SK-N-SH (cell line): ENCODE measurements around the gene MGST2. TPM values are rescaled to one million over a fixed set of nuclear protein-coding genes. Genes with fewer than 3 reads are reported as not detected.

ENCODE experiments used
- CTCF ChIA-PET: fragments of 300-600, 350-600 bp; formaldehyde crosslinking; extraction: SDS; loops from one replicate; lab custom pipeline; 2021; lab: Yijun Ruan, JAX
- POLR2A ChIA-PET: fragments of 350-600 bp; sonication (Branson Sonifier 250); formaldehyde crosslinking; extraction: SDS; loops from one replicate; lab custom pipeline; 2020; ENCODE audit warnings: antibody characterized with exemption, inconsistent platforms; lab: Yijun Ruan, JAX
- DNase-seq: peaks from one replicate; pipeline ENCODE4 v3.0.0; 2012
- H2AFZ ChIP-seq: fragments of 200-600 bp; sonication (generic); 2 replicates; pipeline ENCODE4 v1.8.1; 2016; ENCODE audit warnings: antibody characterized with exemption, mild to moderate bottlenecking, low read depth
- H3F3A ChIP-seq: fragments of 200-600 bp; sonication (generic); replicated peaks from 2 replicates; pipeline ENCODE3; 2016; ENCODE audit warnings: antibody characterized with exemption, mild to moderate bottlenecking; ENCODE audit not compliant: insufficient read depth
- H3K27ac ChIP-seq, 2 experiments: fragments of 200-500 bp in 1 of 2; fragments of 200-600 bp in 1 of 2; sonication (Bioruptor generic) in 1 of 2; sonication (generic), shearing (Covaris generic) in 1 of 2; 2 replicates each; pipeline versions ENCODE4 v1.5.1 to v1.6.1; 2014 to 2016; ENCODE audit warnings: low read depth in 2 of 2, inconsistent platforms in 1 of 2, low read length in 1 of 2, mild to moderate bottlenecking in 1 of 2, mixed read lengths in 1 of 2
- H3K27me3 ChIP-seq: fragments of 200-600 bp; sonication (generic), shearing (Covaris generic); 2 replicates; pipeline ENCODE4 v1.6.1; 2016; ENCODE audit warnings: mixed run types; ENCODE audit not compliant: insufficient read depth
- H3K36me3 ChIP-seq, 2 experiments: fragments of 200-500 bp in 1 of 2; fragments of 200-600 bp in 1 of 2; sonication (Bioruptor generic) in 1 of 2; sonication (generic) in 1 of 2; replicated peaks in 1 of 2; 2 replicates each; pipeline versions ENCODE3 to v1.5.1; 2014 to 2016; ENCODE audit warnings: low read length in 1 of 2, mild to moderate bottlenecking in 1 of 2; ENCODE audit not compliant: insufficient read depth in 2 of 2, control insufficient read depth in 1 of 2
- H3K4me1 ChIP-seq, 2 experiments: fragments of 200-500 bp in 1 of 2; fragments of 200-600 bp in 1 of 2; sonication (Bioruptor generic) in 1 of 2; sonication (generic), shearing (Covaris generic) in 1 of 2; 2 replicates each; pipeline versions ENCODE4 v1.5.1 to v1.6.1; 2014 to 2016; ENCODE audit warnings: low read depth in 1 of 2, low read length in 1 of 2, mixed run types in 1 of 2; ENCODE audit not compliant: insufficient read depth in 2 of 2, control insufficient read depth in 1 of 2
- H3K4me2 ChIP-seq: fragments of 200-600 bp; sonication (generic), shearing (Covaris generic); 2 replicates; pipeline ENCODE4 v1.6.1; 2017; ENCODE audit warnings: mixed run types
- H3K4me3 ChIP-seq, 2 experiments: fragments of 200-500 bp in 1 of 2; fragments of 200-600 bp in 1 of 2; sonication (Bioruptor generic) in 1 of 2; sonication (generic), shearing (Covaris generic) in 1 of 2; 2 replicates each; pipeline versions ENCODE4 v1.5.1 to v1.8.1; 2014 to 2016; ENCODE audit warnings: low read depth in 2 of 2, inconsistent platforms in 1 of 2, low read length in 1 of 2, mild to moderate bottlenecking in 1 of 2, mixed read lengths in 1 of 2, moderate library complexity in 1 of 2
- H3K79me2 ChIP-seq: fragments of 200-600 bp; sonication (generic); 2 replicates; pipeline ENCODE4 v1.8.1; 2017; ENCODE audit warnings: mild to moderate bottlenecking; ENCODE audit not compliant: insufficient read depth
- H3K9ac ChIP-seq: fragments of 200-600 bp; sonication (generic); 2 replicates; pipeline ENCODE4 v1.6.1; 2017; ENCODE audit warnings: mixed run types
- H3K9me2 ChIP-seq: fragments of 200-600 bp; sonication (generic); 2 replicates; pipeline ENCODE4 v1.6.1; 2017; ENCODE audit warnings: mixed run types
- H3K9me3 ChIP-seq: fragments of 200-600 bp; sonication (generic); 2 replicates; pipeline ENCODE4 v1.6.1; 2017; ENCODE audit warnings: mixed run types, mild to moderate bottlenecking, moderate library complexity
- H4K20me1 ChIP-seq: fragments of 200-600 bp; sonication (generic); 2 replicates; pipeline ENCODE4 v1.6.1; 2017; ENCODE audit warnings: mild to moderate bottlenecking, mixed run types; ENCODE audit not compliant: insufficient read depth
- CHD2 ChIP-seq: fragments of 150-350 bp; IDR thresholded peaks from 2 replicates; pipeline ENCODE4 v1.6.1; 2018; ENCODE audit warnings: low read length; ENCODE audit not compliant: partially characterized antibody
- CTCF ChIP-seq: fragments of 200-600 bp; sonication (generic); IDR thresholded peaks from 2 replicates; pipeline ENCODE4 v1.6.1; 2017; ENCODE audit warnings: antibody characterized with exemption, mild to moderate bottlenecking, moderate library complexity
- EZH2phosphoT487 ChIP-seq: fragments of 200-600 bp; sonication (generic); IDR thresholded peaks from 2 replicates; pipeline ENCODE4 v1.6.1; 2017; ENCODE audit warnings: low read depth, mixed run types, mild to moderate bottlenecking, antibody characterized with exemption, moderate library complexity, borderline replicate concordance
- FOXJ3 ChIP-seq: sonication (generic); formaldehyde crosslinking; IDR thresholded peaks from 2 replicates; pipeline ENCODE4 v1.5.1; 2020; ENCODE audit warnings: mild to moderate bottlenecking, missing genetic modification reagents
- FOXM1 ChIP-seq: IDR thresholded peaks from 2 replicates; pipeline ENCODE4 v1.4.0; 2012; ENCODE audit warnings: low read depth, mild to moderate bottlenecking
- GABPA ChIP-seq: IDR thresholded peaks from 2 replicates; pipeline ENCODE4 v1.4.0; 2012; ENCODE audit warnings: low read depth, mild to moderate bottlenecking
- IRF3 ChIP-seq: fragments of 150-350 bp; IDR thresholded peaks from 2 replicates; pipeline ENCODE4 v1.6.1; 2016; ENCODE audit warnings: mild to moderate bottlenecking, low read depth, low read length
- MXI1 ChIP-seq: IDR thresholded peaks from 2 replicates; pipeline ENCODE4 v1.6.1; 2012; ENCODE audit warnings: mild to moderate bottlenecking, low read depth, low read length, improper control_type of control experiment
- RCOR1 ChIP-seq: fragments of 150-350 bp; IDR thresholded peaks from 2 replicates; pipeline ENCODE4 v1.6.1; 2017; ENCODE audit warnings: antibody characterized with exemption, low read length
- RFX5 ChIP-seq: IDR thresholded peaks from 2 replicates; pipeline ENCODE4 v1.6.1; 2012; ENCODE audit warnings: mild to moderate bottlenecking, improper control_type of control experiment, low read length
- SIN3A ChIP-seq: IDR thresholded peaks from 2 replicates; pipeline ENCODE4 v1.6.1; 2012; ENCODE audit warnings: low read depth, mild to moderate bottlenecking, low read length, moderate library complexity, borderline replicate concordance
- TAF1 ChIP-seq: IDR thresholded peaks from 2 replicates; pipeline ENCODE4 v1.6.1; 2012; ENCODE audit warnings: low read depth, mild to moderate bottlenecking, low read length, moderate library complexity, borderline replicate concordance
- TEAD4 ChIP-seq: IDR thresholded peaks from 2 replicates; pipeline ENCODE4 v1.4.0; 2012; ENCODE audit warnings: mild to moderate bottlenecking, borderline replicate concordance; ENCODE audit not compliant: insufficient read depth
- WGBS: methylation state at CpG from one replicate; pipeline ENCODE4 v1.1.6; 2017; ENCODE audit warnings: low lambda C conversion rate; 5-methylcytosine and 5-hydroxymethylcytosine counted together
- polyA plus RNA-seq, 3 experiments: library from polyadenylated mRNA; depleted of rRNA; stranded (reverse); fragments of >200 nt; gene quantifications; 2 replicates each; pipeline ENCODE4 v1.2.3, GENCODE V29; 2012
- TF ChIP-seq, protein P1 (sequence below): fragments of 150-350 bp; IDR thresholded peaks from 2 replicates; pipeline ENCODE4 v1.6.1; 2017; ENCODE audit warnings: antibody characterized with exemption, low read length, low read depth, borderline replicate concordance
- TF ChIP-seq, protein P2 (sequence below): IDR thresholded peaks from 2 replicates; pipeline ENCODE4 v1.6.1; 2012; ENCODE audit warnings: mild to moderate bottlenecking, low read depth, low read length, moderate library complexity
- TF ChIP-seq, protein P3 (sequence below): IDR thresholded peaks from 2 replicates; pipeline ENCODE4 v1.4.0; 2012; ENCODE audit warnings: low read depth, borderline replicate concordance
- TF ChIP-seq, protein P4 (sequence below): IDR thresholded peaks from 2 replicates; pipeline ENCODE4; 2012
- TF ChIP-seq, protein P5 (sequence below): IDR thresholded peaks from 2 replicates; pipeline ENCODE4 v1.4.0; 2012; ENCODE audit warnings: low read depth

The MGST2 gene
- polyA plus RNA-seq, 1 of the 3 experiments (the other 2 are of a cell fraction) = 26.5 TPM

- no peaks in the 10 kb centered on the region for H3K9me2 ChIP-seq
- WGBS = 84% methylated on average over 5 of the region's 6 CpGs
- H3K27ac ChIP-seq = no peak overlapping the region
- CTCF ChIA-PET = interaction anchor here (1.0 to 1.1 kb wide), 2 partner anchors 12 to 16 kb away, joined by 3 to 6 read pairs; no protein-coding TSS in a partner anchor
- no peak overlapping the region for H3K4me2 ChIP-seq
- H2AFZ ChIP-seq = no peak overlapping the region
- H3F3A ChIP-seq = no peaks in the 10 kb centered on the region
- H3K79me2 ChIP-seq = no peaks in the 10 kb centered on the region
- no peaks in the 10 kb centered on the region for H4K20me1 ChIP-seq
- TF ChIP-seq FOXM1 (no peak), RCOR1 (no peak), CHD2 (no peak), EZH2phosphoT487 (no peak), TEAD4 (no peak), RFX5 (no peak), MXI1 (no peak), IRF3 (no peak), CTCF (no peak), GABPA (no peak), FOXJ3 (CRISPR knock-in tag) (no peak), TAF1 (no peak), SIN3A (no peak)
- TF ChIP-seq, protein P1, sequence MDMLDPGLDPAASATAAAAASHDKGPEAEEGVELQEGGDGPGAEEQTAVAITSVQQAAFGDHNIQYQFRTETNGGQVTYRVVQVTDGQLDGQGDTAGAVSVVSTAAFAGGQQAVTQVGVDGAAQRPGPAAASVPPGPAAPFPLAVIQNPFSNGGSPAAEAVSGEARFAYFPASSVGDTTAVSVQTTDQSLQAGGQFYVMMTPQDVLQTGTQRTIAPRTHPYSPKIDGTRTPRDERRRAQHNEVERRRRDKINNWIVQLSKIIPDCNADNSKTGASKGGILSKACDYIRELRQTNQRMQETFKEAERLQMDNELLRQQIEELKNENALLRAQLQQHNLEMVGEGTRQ = no peak
- TF ChIP-seq, protein P2, sequence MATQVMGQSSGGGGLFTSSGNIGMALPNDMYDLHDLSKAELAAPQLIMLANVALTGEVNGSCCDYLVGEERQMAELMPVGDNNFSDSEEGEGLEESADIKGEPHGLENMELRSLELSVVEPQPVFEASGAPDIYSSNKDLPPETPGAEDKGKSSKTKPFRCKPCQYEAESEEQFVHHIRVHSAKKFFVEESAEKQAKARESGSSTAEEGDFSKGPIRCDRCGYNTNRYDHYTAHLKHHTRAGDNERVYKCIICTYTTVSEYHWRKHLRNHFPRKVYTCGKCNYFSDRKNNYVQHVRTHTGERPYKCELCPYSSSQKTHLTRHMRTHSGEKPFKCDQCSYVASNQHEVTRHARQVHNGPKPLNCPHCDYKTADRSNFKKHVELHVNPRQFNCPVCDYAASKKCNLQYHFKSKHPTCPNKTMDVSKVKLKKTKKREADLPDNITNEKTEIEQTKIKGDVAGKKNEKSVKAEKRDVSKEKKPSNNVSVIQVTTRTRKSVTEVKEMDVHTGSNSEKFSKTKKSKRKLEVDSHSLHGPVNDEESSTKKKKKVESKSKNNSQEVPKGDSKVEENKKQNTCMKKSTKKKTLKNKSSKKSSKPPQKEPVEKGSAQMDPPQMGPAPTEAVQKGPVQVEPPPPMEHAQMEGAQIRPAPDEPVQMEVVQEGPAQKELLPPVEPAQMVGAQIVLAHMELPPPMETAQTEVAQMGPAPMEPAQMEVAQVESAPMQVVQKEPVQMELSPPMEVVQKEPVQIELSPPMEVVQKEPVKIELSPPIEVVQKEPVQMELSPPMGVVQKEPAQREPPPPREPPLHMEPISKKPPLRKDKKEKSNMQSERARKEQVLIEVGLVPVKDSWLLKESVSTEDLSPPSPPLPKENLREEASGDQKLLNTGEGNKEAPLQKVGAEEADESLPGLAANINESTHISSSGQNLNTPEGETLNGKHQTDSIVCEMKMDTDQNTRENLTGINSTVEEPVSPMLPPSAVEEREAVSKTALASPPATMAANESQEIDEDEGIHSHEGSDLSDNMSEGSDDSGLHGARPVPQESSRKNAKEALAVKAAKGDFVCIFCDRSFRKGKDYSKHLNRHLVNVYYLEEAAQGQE = no peak
- TF ChIP-seq, protein P3, sequence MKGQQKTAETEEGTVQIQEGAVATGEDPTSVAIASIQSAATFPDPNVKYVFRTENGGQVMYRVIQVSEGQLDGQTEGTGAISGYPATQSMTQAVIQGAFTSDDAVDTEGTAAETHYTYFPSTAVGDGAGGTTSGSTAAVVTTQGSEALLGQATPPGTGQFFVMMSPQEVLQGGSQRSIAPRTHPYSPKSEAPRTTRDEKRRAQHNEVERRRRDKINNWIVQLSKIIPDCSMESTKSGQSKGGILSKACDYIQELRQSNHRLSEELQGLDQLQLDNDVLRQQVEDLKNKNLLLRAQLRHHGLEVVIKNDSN = no peak
- TF ChIP-seq, protein P4, sequence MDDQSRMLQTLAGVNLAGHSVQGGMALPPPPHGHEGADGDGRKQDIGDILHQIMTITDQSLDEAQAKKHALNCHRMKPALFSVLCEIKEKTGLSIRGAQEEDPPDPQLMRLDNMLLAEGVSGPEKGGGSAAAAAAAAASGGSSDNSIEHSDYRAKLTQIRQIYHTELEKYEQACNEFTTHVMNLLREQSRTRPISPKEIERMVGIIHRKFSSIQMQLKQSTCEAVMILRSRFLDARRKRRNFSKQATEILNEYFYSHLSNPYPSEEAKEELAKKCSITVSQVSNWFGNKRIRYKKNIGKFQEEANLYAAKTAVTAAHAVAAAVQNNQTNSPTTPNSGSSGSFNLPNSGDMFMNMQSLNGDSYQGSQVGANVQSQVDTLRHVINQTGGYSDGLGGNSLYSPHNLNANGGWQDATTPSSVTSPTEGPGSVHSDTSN = no peak
- TF ChIP-seq, protein P5, sequence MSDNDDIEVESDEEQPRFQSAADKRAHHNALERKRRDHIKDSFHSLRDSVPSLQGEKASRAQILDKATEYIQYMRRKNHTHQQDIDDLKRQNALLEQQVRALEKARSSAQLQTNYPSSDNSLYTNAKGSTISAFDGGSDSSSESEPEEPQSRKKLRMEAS = no peak
- DNase-seq = no peak
- H3K4me3 ChIP-seq = no peak overlapping the region
- H3K27me3 ChIP-seq = no peaks in the 10 kb centered on the region
- peaks cover 6 to 14% of the 10 kb centered on the region in 2 experiments; a peak in 2 of 4 replicates for H3K4me1 ChIP-seq
- POLR2A ChIA-PET = interaction anchor here (0.7 kb wide), 1 partner anchor 704 kb away, joined by 4 read pairs; the partner anchor contains the start of gene SCOC
- no peaks in the 10 kb centered on the region for H3K36me3 ChIP-seq
- no peak overlapping the region for H3K9ac ChIP-seq
- no peaks in the 10 kb centered on the region for H3K9me3 ChIP-seq
These were observed 3.7 kb downstream of the MGST2 start for GRCh38 chr4:139669335-139669734.
